Measurements from ENCODE around the gene GNAI3.

- TF ChIP-seq EZH2phosphoT487 (IDR thresholded peaks at IDR 0.05; ENCODE audit: insufficient read depth, low read depth) = no peak
- TF ChIP-seq EZH2 (IDR thresholded peaks at IDR 0.05; ENCODE audit: insufficient read depth, poor library complexity, severe bottlenecking) = no peak
These were observed 9.4 kb upstream of the GNAI3 start for GRCh38 chr1:109538827-109539555.

All from GM23248 (cell line).